HepG2 (cell line): ENCODE results near the gene ZMYND8. TPM values are rescaled to one million over a fixed set of nuclear protein-coding genes. Genes with fewer than 3 reads are reported as not detected.

Source experiments
- ARNTL ChIP-seq: sonication (generic); formaldehyde crosslinking; IDR thresholded peaks from 2 replicates; pipeline ENCODE4 v1.4.0; 2020; ENCODE audit warnings: mild to moderate bottlenecking, missing genetic modification reagents
- FOXJ3 ChIP-seq: sonication (generic); formaldehyde crosslinking; IDR thresholded peaks from 2 replicates; pipeline ENCODE4 v1.4.0; 2020; ENCODE audit warnings: missing genetic modification reagents, mild to moderate bottlenecking, borderline replicate concordance
- HIC2 ChIP-seq: sonication (generic); formaldehyde crosslinking; IDR thresholded peaks from 2 replicates; pipeline ENCODE4 v1.9.0; 2022; ENCODE audit warnings: low read depth, missing genetic modification reagents
- KDM5B ChIP-seq: sonication (generic); formaldehyde crosslinking; IDR thresholded peaks from 2 replicates; pipeline ENCODE4 v1.4.0; 2020; ENCODE audit warnings: missing genetic modification reagents, mild to moderate bottlenecking, borderline replicate concordance
- NCOR1 ChIP-seq: fragments of 200-600 bp; sonication (generic); IDR thresholded peaks from 2 replicates; pipeline ENCODE4 v1.7.0; 2017; ENCODE audit warnings: antibody characterized with exemption, low read length, borderline replicate concordance
- NONO ChIP-seq, 2 experiments: fragments of 450-650 bp in 1 of 2; sonication (generic) in 1 of 2; formaldehyde crosslinking in 1 of 2; IDR thresholded peaks in 1 of 2; conservative IDR thresholded peaks in 1 of 2; 2 replicates each; pipeline versions ENCODE4 v1.6.1 to v1.8.0; 2017 to 2022; ENCODE audit warnings: mild to moderate bottlenecking in 1 of 2, missing genetic modification reagents in 1 of 2, moderate library complexity in 1 of 2
- RARA ChIP-seq: IDR thresholded peaks from 2 replicates; pipeline ENCODE4 v1.6.1; 2016; ENCODE audit warnings: missing genetic modification reagents, missing compliant biosample characterization
- RBAK ChIP-seq: sonication (generic); formaldehyde crosslinking; IDR thresholded peaks from 2 replicates; pipeline ENCODE4 v1.5.1; 2020; ENCODE audit warnings: mild to moderate bottlenecking, missing genetic modification reagents
- RORA ChIP-seq: sonication (generic); formaldehyde crosslinking; IDR thresholded peaks from 2 replicates; pipeline ENCODE4 v1.5.0; 2020; ENCODE audit warnings: mild to moderate bottlenecking, missing genetic modification reagents, moderate library complexity
- SP2 ChIP-seq: sonication (generic); formaldehyde crosslinking; IDR thresholded peaks from 2 replicates; pipeline ENCODE4 v1.5.1; 2020; ENCODE audit warnings: mild to moderate bottlenecking, missing genetic modification reagents
- ZMYM3 ChIP-seq: sonication (generic); formaldehyde crosslinking; IDR thresholded peaks from 2 replicates; pipeline ENCODE4 v1.5.1; 2020; ENCODE audit warnings: mild to moderate bottlenecking, missing genetic modification reagents
- ZMYM4 ChIP-seq: sonication (generic); formaldehyde crosslinking; IDR thresholded peaks from 2 replicates; pipeline ENCODE4 v1.8.1; 2023; ENCODE audit warnings: mild to moderate bottlenecking, missing genetic modification reagents
- ZNF343 ChIP-seq: sonication (generic); formaldehyde crosslinking; IDR thresholded peaks from 2 replicates; pipeline ENCODE4 v1.4.0; 2020; ENCODE audit warnings: mild to moderate bottlenecking, missing genetic modification reagents
- ZNF737 ChIP-seq: sonication (generic); formaldehyde crosslinking; IDR thresholded peaks from 2 replicates; pipeline ENCODE4 v1.5.0; 2020; ENCODE audit warnings: missing genetic modification reagents, mild to moderate bottlenecking, borderline replicate concordance
- ZNF746 ChIP-seq: sonication (generic); formaldehyde crosslinking; IDR thresholded peaks from 2 replicates; pipeline ENCODE4 v1.8.0; 2022; ENCODE audit warnings: mild to moderate bottlenecking, missing genetic modification reagents
- ZNF761 ChIP-seq: sonication (generic); formaldehyde crosslinking; conservative IDR thresholded peaks from 2 replicates; pipeline ENCODE4 v1.4.0; 2020; ENCODE audit warnings: mild to moderate bottlenecking, missing genetic modification reagents
- ZNF788 ChIP-seq: sonication (generic); formaldehyde crosslinking; IDR thresholded peaks from 2 replicates; pipeline ENCODE4 v1.5.0; 2020; ENCODE audit warnings: mild to moderate bottlenecking, missing genetic modification reagents, borderline replicate concordance
- polyA plus RNA-seq, 8 experiments: library from polyadenylated mRNA; depleted of rRNA in 3 of 8; stranded (reverse) in 7 of 8; unstranded in 1 of 8; fragments of >200 nt; fragmentation: Illumina TruSeq in 4 of 8; extraction: Trizol in 4 of 8; gene quantifications; 2 replicates each; pipeline versions ENCODE4 v1.2.1 to v1.2.3, GENCODE V29; 2011 to 2016; ENCODE audit warnings: low read depth in 4 of 8, missing spikeins in 1 of 8, mixed read lengths in 1 of 8; ENCODE audit not compliant: insufficient read depth in 1 of 8
- total RNA-seq, 5 experiments: library from RNA; depleted of rRNA; stranded (reverse); fragments of >200 nt; fragmentation: Illumina TruSeq; extraction: Trizol; gene quantifications; 2 replicates each; pipeline ENCODE4 v1.2.3, GENCODE V29; 2016; ENCODE audit warnings: low read depth in 1 of 5
- TF ChIP-seq, protein P1 (sequence below): IDR thresholded peaks from 2 replicates; pipeline ENCODE4 v1.6.1; 2016; ENCODE audit warnings: low read depth, control low read depth
- TF ChIP-seq, protein P2 (sequence below): IDR thresholded peaks from 2 replicates; pipeline ENCODE4 v1.4.0; 2020; ENCODE audit warnings: mild to moderate bottlenecking, missing genetic modification reagents

ZMYND8 gene
- total and polyA plus RNA-seq, 2 of the 13 experiments (the other 11 are each of a cell fraction or from before 2014, with no cell fraction given): 53.9 to 84.7 TPM

DNA sequence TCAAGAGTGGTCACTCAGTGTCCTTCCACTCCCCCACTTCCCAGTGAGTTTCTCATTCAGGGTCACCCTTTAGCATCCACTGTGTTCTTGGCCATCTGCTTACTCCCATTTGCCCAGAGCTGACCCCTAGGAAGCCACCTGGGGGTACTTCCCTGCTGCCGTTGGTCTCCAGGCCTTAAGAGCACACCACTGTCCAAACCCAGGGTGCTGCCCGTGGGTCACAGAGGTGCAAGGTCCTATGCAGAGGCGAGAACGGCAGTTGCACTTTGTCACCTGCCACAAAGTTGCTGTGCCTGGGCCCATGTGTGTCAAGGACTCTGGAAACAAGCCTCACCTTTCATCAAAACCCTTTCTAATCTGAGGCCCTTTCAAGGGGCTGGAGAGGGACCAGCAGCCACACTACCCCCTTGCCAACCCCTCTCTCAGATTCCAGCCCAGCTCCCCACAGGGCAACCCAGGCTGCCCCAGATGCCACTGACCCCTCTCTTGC lies 191.1 kb downstream of the ZMYND8 start (continued):
- TF ChIP-seq FOXJ3 (CRISPR knock-in tag) (peak; percentile 48; the same call in 1 of the 2 replicates), SP2 (CRISPR knock-in tag) (no peak), NCOR1 (peak; percentile 87), RBAK (CRISPR knock-in tag) (peak; percentile 63; the same call in 1 of the 2 replicates), NONO (IDR thresholded peaks at IDR 0.05) (no peak), NONO (CRISPR knock-in tag; conservative IDR thresholded peaks at IDR 0.05) (peak; percentile 54; the same call in 1 of the 2 replicates), ARNTL (CRISPR knock-in tag) (peak; percentile 83; the same call in 1 of the 2 replicates), RARA (CRISPR knock-in tag) (peak; percentile 73), HIC2 (CRISPR knock-in tag) (peak; percentile 64; the same call in 1 of the 2 replicates), ZMYM4 (CRISPR knock-in tag) (peak; percentile 66), ZNF737 (CRISPR knock-in tag) (0 out of 2 replicates have a peak, but pooled peaks have one; percentile 64), ZNF343 (CRISPR knock-in tag) (peak; percentile 93), ZNF746 (peak; percentile 66; the same call in 1 of the 2 replicates), ZNF761 (0 out of 2 replicates have a peak, but pooled peaks have one; percentile 49), RORA (CRISPR knock-in tag) (peak; percentile 81; the same call in 1 of the 2 replicates), ZMYM3 (peak; percentile 97), KDM5B (CRISPR knock-in tag) (peak; percentile 35; the same call in 1 of the 2 replicates), ZNF788 (CRISPR knock-in tag) (peak; percentile 73; the same call in 1 of the 2 replicates)
- TF ChIP-seq, protein P1, sequence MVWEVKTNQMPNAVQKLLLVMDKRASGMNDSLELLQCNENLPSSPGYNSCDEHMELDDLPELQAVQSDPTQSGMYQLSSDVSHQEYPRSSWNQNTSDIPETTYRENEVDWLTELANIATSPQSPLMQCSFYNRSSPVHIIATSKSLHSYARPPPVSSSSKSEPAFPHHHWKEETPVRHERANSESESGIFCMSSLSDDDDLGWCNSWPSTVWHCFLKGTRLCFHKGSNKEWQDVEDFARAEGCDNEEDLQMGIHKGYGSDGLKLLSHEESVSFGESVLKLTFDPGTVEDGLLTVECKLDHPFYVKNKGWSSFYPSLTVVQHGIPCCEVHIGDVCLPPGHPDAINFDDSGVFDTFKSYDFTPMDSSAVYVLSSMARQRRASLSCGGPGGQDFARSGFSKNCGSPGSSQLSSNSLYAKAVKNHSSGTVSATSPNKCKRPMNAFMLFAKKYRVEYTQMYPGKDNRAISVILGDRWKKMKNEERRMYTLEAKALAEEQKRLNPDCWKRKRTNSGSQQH (CRISPR knock-in tag): no peak
- TF ChIP-seq, protein P2, sequence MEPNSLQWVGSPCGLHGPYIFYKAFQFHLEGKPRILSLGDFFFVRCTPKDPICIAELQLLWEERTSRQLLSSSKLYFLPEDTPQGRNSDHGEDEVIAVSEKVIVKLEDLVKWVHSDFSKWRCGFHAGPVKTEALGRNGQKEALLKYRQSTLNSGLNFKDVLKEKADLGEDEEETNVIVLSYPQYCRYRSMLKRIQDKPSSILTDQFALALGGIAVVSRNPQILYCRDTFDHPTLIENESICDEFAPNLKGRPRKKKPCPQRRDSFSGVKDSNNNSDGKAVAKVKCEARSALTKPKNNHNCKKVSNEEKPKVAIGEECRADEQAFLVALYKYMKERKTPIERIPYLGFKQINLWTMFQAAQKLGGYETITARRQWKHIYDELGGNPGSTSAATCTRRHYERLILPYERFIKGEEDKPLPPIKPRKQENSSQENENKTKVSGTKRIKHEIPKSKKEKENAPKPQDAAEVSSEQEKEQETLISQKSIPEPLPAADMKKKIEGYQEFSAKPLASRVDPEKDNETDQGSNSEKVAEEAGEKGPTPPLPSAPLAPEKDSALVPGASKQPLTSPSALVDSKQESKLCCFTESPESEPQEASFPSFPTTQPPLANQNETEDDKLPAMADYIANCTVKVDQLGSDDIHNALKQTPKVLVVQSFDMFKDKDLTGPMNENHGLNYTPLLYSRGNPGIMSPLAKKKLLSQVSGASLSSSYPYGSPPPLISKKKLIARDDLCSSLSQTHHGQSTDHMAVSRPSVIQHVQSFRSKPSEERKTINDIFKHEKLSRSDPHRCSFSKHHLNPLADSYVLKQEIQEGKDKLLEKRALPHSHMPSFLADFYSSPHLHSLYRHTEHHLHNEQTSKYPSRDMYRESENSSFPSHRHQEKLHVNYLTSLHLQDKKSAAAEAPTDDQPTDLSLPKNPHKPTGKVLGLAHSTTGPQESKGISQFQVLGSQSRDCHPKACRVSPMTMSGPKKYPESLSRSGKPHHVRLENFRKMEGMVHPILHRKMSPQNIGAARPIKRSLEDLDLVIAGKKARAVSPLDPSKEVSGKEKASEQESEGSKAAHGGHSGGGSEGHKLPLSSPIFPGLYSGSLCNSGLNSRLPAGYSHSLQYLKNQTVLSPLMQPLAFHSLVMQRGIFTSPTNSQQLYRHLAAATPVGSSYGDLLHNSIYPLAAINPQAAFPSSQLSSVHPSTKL (CRISPR knock-in tag): peak; percentile 63
